WTC11 (cell line): ENCODE measurements around the gene TREML4. TPM values are rescaled to one million over a fixed set of nuclear protein-coding genes. Genes with fewer than 3 reads are reported as not detected.

ENCODE experiments used
- ATAC-seq: fragments of 200-7000 bp; cut with Tn5 transposase; 2 replicates; pipeline ENCODE4 v1.10.0; 2021; ENCODE audit warnings: mild to moderate bottlenecking, moderate library complexity
- CTCF ChIA-PET: fragments of 300-600 bp; sonication (Branson Sonifier 250); formaldehyde crosslinking; loops from one replicate; lab custom pipeline; 2021; ENCODE audit warnings: antibody characterized with exemption; lab: Charles Lee
- POLR2A ChIA-PET: fragments of 350-600 bp; sonication (Branson Sonifier 250); formaldehyde crosslinking; loops from one replicate; lab custom pipeline; 2021; ENCODE audit warnings: antibody characterized with exemption; lab: Charles Lee
- DNase-seq: peaks from one replicate; pipeline ENCODE4 v3.0.0; 2021; ENCODE audit warnings: low spot score
- H3K27ac Mint-ChIP-seq: 2 replicates; pipeline ENCODE4 v1.8.0; 2021; ENCODE audit warnings: mixed read lengths
- H3K27me3 Mint-ChIP-seq: 2 replicates; pipeline ENCODE4 v1.8.0; 2021; ENCODE audit warnings: low read depth, mild to moderate bottlenecking, moderate library complexity, mixed read lengths
- H3K36me3 Mint-ChIP-seq: 2 replicates; pipeline ENCODE4 v1.8.0; 2021; ENCODE audit warnings: mixed read lengths
- H3K4me1 Mint-ChIP-seq: 2 replicates; pipeline ENCODE4 v1.8.0; 2022; ENCODE audit warnings: mixed read lengths
- H3K4me3 Mint-ChIP-seq: 2 replicates; pipeline ENCODE4 v1.8.0; 2021; ENCODE audit warnings: mild to moderate bottlenecking, moderate library complexity, mixed read lengths
- H3K9me3 Mint-ChIP-seq: 2 replicates; pipeline ENCODE4 v1.8.0; 2021; ENCODE audit warnings: mixed read lengths
- CBFB ChIP-seq: sonication (generic); formaldehyde crosslinking; IDR thresholded peaks from 2 replicates; pipeline ENCODE4 v1.8.1; 2022; ENCODE audit warnings: mild to moderate bottlenecking, low read depth, missing genetic modification reagents
- CREM ChIP-seq: sonication (generic); formaldehyde crosslinking; IDR thresholded peaks from 2 replicates; pipeline ENCODE4 v1.8.1; 2022; ENCODE audit warnings: mild to moderate bottlenecking, missing genetic modification reagents, moderate library complexity
- EMX1 ChIP-seq: fragments of 250-450 bp; sonication (Bioruptor Pico); IDR thresholded peaks from 2 replicates; pipeline ENCODE4 v1.8.0; 2021; ENCODE audit warnings: mild to moderate bottlenecking
- ESRRA ChIP-seq: sonication (generic); formaldehyde crosslinking; IDR thresholded peaks from 2 replicates; pipeline ENCODE4 v1.8.1; 2022; ENCODE audit warnings: mild to moderate bottlenecking, missing genetic modification reagents, borderline replicate concordance
- GABPB1 ChIP-seq: sonication (generic); formaldehyde crosslinking; IDR thresholded peaks from 2 replicates; pipeline ENCODE4 v1.8.1; 2023; ENCODE audit warnings: mild to moderate bottlenecking, missing genetic modification reagents
- GRHL2 ChIP-seq: fragments of 250-450 bp; sonication (Bioruptor Pico); IDR thresholded peaks from 2 replicates; pipeline ENCODE4 v1.8.0; 2022; ENCODE audit warnings: mild to moderate bottlenecking, moderate library complexity; ENCODE audit not compliant: insufficient replicate concordance, severe bottlenecking
- KAT7 ChIP-seq: sonication (generic); formaldehyde crosslinking; IDR thresholded peaks from 2 replicates; pipeline ENCODE4 v1.8.1; 2023; ENCODE audit warnings: missing genetic modification reagents, mild to moderate bottlenecking, borderline replicate concordance
- NFATC4 ChIP-seq: fragments of 250-450 bp; sonication (Bioruptor Pico); IDR thresholded peaks from 2 replicates; pipeline ENCODE4 v1.9.0; 2021; ENCODE audit warnings: mild to moderate bottlenecking
- NR3C1 ChIP-seq: sonication (generic); formaldehyde crosslinking; conservative IDR thresholded peaks from 2 replicates; pipeline ENCODE4 v1.8.1; 2023; ENCODE audit warnings: low read depth, mild to moderate bottlenecking, missing genetic modification reagents
- RELA ChIP-seq: sonication (generic); formaldehyde crosslinking; IDR thresholded peaks from 2 replicates; pipeline ENCODE4 v1.8.1; 2022; ENCODE audit warnings: missing genetic modification reagents, mild to moderate bottlenecking, borderline replicate concordance
- SMAD3 ChIP-seq: sonication (generic); formaldehyde crosslinking; IDR thresholded peaks from 2 replicates; pipeline ENCODE4 v1.8.0; 2022; ENCODE audit warnings: missing genetic modification reagents, mild to moderate bottlenecking, borderline replicate concordance
- SMAD4 ChIP-seq: sonication (generic); formaldehyde crosslinking; IDR thresholded peaks from 2 replicates; pipeline ENCODE4 v1.8.0; 2022; ENCODE audit warnings: mild to moderate bottlenecking, missing genetic modification reagents
- TCF7 ChIP-seq: sonication (generic); formaldehyde crosslinking; IDR thresholded peaks from 2 replicates; pipeline ENCODE4 v1.8.0; 2022; ENCODE audit warnings: mild to moderate bottlenecking, low read depth, missing genetic modification reagents, moderate library complexity
- ZNF219 ChIP-seq: sonication (generic); formaldehyde crosslinking; IDR thresholded peaks from 2 replicates; pipeline ENCODE4 v1.8.0; 2023; ENCODE audit warnings: missing genetic modification reagents, mild to moderate bottlenecking, borderline replicate concordance
- ZNF232 ChIP-seq: sonication (generic); formaldehyde crosslinking; IDR thresholded peaks from 2 replicates; pipeline ENCODE4 v1.8.0; 2022; ENCODE audit warnings: mild to moderate bottlenecking, missing genetic modification reagents
- ZNF263 ChIP-seq: sonication (generic); formaldehyde crosslinking; IDR thresholded peaks from 2 replicates; pipeline ENCODE4 v1.8.1; 2022; ENCODE audit warnings: low read depth, mild to moderate bottlenecking, moderate library complexity, missing genetic modification reagents
- ZNF317 ChIP-seq: sonication (generic); formaldehyde crosslinking; IDR thresholded peaks from 2 replicates; pipeline ENCODE4 v1.8.1; 2023; ENCODE audit warnings: low read depth, mild to moderate bottlenecking, moderate library complexity, missing genetic modification reagents, borderline replicate concordance
- total RNA-seq: library from RNA; stranded (reverse); gene quantifications from 3 replicates; pipeline ENCODE4 v1.2.3, GENCODE V29; 2021
- TF ChIP-seq, protein P1 (sequence below): fragments of 250-450 bp; sonication (Bioruptor Pico); IDR thresholded peaks from 2 replicates; pipeline ENCODE4 v1.8.0; 2021; ENCODE audit warnings: mild to moderate bottlenecking
- TF ChIP-seq, protein P2 (sequence below): sonication (generic); formaldehyde crosslinking; IDR thresholded peaks from 2 replicates; pipeline ENCODE4 v1.8.1; 2023; ENCODE audit warnings: mild to moderate bottlenecking, missing genetic modification reagents, moderate library complexity
- TF ChIP-seq, protein P3 (sequence below): fragments of 250-450 bp; sonication (Bioruptor Pico); IDR thresholded peaks from 2 replicates; pipeline ENCODE4 v1.9.0; 2021; ENCODE audit warnings: mild to moderate bottlenecking
- TF ChIP-seq, protein P4 (sequence below): sonication (generic); formaldehyde crosslinking; IDR thresholded peaks from 2 replicates; pipeline ENCODE4 v1.8.1; 2022; ENCODE audit warnings: low read depth, mild to moderate bottlenecking, moderate library complexity, missing genetic modification reagents, borderline replicate concordance
- TF ChIP-seq, protein P5 (sequence below): fragments of 250-450 bp; sonication (Bioruptor Pico); conservative IDR thresholded peaks from 2 replicates; pipeline ENCODE4 v1.9.0; 2021; ENCODE audit warnings: mild to moderate bottlenecking
- TF ChIP-seq, protein P6 (sequence below): sonication (generic); formaldehyde crosslinking; IDR thresholded peaks from 2 replicates; pipeline ENCODE4 v1.8.1; 2023; ENCODE audit warnings: mild to moderate bottlenecking, missing genetic modification reagents, moderate library complexity
- TF ChIP-seq, protein P7 (sequence below): sonication (generic); formaldehyde crosslinking; IDR thresholded peaks from 2 replicates; pipeline ENCODE4 v1.8.1; 2023; ENCODE audit warnings: mild to moderate bottlenecking, missing genetic modification reagents
- TF ChIP-seq, protein P8 (sequence below): fragments of 200-600 bp; IDR thresholded peaks from 2 replicates; pipeline ENCODE4 v1.8.0; 2022; ENCODE audit warnings: antibody characterized with exemption

Gene TREML4
- total RNA-seq, 1 experiment from 2014 or later: not detected

DNA sequence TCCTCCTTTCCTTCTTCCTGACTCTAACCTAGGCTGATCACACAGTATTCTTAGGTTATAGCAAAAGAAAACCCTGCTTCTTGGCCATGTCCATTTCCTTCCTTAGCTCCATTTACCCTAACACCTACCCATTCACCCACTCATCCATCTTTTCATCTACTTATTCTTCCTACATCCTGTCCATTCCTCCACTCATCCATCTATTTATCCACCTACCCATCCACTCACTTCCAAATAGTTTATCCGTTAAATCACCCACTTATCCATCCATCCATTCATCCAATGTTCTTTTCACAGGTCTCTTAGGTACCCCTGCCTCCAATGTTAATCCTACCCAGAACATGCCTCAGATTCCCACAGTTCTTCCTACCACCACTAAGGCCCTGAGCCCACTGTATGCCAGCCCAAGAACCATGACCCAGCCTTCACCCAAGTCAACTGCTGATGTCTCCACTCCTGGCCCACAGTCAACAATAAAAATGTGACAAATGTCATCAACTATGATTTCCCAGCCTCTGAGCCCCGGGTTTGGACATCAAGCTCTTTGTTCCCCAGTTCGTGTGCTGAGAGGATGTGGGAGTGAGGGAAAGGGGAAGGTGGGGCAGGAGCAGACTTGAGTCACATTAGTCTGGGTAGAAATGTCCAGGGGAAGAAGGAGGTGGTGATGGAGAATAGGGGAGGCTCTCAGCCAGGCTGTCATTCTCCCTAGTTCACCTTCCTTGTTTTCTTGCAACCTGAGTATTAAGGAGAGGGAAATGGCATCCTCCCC lies 24.4 kb downstream of the TREML4 start:
- no peaks in the 10 kb centered on the region for H3K9me3 Mint-ChIP-seq
- TF ChIP-seq SMAD4 (CRISPR knock-in tag) (no peak), ESRRA (CRISPR knock-in tag) (no peak), KAT7 (CRISPR knock-in tag) (no peak), GABPB1 (CRISPR knock-in tag) (no peak), RELA (no peak), NR3C1 (CRISPR knock-in tag) (no peak), ZNF317 (CRISPR knock-in tag) (no peak), SMAD3 (CRISPR knock-in tag) (no peak), NFATC4 (no peak), GRHL2 (no peak), EMX1 (CRISPR knock-in tag) (no peak), TCF7 (no peak), ZNF232 (no peak), CBFB (no peak)
- TF ChIP-seq, protein P1, sequence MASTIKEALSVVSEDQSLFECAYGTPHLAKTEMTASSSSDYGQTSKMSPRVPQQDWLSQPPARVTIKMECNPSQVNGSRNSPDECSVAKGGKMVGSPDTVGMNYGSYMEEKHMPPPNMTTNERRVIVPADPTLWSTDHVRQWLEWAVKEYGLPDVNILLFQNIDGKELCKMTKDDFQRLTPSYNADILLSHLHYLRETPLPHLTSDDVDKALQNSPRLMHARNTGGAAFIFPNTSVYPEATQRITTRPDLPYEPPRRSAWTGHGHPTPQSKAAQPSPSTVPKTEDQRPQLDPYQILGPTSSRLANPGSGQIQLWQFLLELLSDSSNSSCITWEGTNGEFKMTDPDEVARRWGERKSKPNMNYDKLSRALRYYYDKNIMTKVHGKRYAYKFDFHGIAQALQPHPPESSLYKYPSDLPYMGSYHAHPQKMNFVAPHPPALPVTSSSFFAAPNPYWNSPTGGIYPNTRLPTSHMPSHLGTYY (CRISPR knock-in tag): no peak
- TF ChIP-seq, protein P2, sequence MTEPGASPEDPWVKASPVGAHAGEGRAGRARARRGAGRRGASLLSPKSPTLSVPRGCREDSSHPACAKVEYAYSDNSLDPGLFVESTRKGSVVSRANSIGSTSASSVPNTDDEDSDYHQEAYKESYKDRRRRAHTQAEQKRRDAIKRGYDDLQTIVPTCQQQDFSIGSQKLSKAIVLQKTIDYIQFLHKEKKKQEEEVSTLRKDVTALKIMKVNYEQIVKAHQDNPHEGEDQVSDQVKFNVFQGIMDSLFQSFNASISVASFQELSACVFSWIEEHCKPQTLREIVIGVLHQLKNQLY (CRISPR knock-in tag): no peak
- TF ChIP-seq, protein P3, sequence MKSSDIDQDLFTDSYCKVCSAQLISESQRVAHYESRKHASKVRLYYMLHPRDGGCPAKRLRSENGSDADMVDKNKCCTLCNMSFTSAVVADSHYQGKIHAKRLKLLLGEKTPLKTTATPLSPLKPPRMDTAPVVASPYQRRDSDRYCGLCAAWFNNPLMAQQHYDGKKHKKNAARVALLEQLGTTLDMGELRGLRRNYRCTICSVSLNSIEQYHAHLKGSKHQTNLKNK: no peak
- TF ChIP-seq, protein P4, sequence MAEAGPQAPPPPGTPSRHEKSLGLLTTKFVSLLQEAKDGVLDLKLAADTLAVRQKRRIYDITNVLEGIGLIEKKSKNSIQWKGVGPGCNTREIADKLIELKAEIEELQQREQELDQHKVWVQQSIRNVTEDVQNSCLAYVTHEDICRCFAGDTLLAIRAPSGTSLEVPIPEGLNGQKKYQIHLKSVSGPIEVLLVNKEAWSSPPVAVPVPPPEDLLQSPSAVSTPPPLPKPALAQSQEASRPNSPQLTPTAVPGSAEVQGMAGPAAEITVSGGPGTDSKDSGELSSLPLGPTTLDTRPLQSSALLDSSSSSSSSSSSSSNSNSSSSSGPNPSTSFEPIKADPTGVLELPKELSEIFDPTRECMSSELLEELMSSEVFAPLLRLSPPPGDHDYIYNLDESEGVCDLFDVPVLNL (CRISPR knock-in tag): no peak
- TF ChIP-seq, protein P5, sequence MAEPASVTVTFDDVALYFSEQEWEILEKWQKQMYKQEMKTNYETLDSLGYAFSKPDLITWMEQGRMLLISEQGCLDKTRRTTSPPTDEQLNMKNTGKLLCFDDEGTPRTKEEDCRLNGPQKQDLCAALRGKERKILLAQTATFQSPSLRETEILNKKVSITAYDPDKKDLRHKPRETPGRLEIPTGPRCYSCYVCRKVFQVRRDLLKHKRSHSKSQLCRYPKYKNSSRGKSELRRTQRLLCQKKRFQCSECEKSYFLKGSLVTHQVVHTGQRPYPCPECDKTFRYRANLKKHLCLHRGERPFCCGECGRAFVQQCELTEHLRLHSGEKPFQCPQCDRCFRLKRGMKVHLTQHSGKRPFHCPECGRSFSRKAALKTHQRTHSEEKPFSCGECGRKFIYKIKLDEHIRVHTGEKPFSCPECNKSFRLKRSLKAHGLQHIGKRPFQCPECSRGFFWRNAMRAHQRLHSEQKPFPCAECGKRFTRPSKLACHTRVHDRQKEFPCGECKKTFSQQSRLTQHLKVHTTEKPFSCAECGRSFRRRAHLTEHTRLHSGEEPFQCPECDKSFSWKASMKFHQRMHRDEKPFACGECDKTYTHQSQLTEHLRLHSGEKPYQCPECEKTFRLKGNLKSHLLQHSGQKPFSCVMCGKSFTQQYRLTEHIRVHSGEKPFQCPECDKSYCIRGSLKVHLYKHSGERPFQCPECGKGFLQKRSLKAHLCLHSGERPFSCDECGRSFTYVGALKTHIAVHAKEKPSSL (CRISPR knock-in tag): no peak
- TF ChIP-seq, all 79 proteins: peak for 0
- Mint-ChIP-seq H3K27me3 (peaks cover 5% of the 10 kb centered on the region), H3K36me3 (no peaks in the 10 kb centered on the region), H3K27ac (no peak overlapping the region), H3K4me3 (no peak overlapping the region), H3K4me1 (no peaks in the 10 kb centered on the region)
- POLR2A ChIA-PET: no interaction called here
- no peak for ATAC-seq
- CTCF ChIA-PET: interaction anchor here (2.1 kb wide), 1 partner anchor 61 kb away, joined by 4 read pairs; no protein-coding TSS in a partner anchor
- no peak for DNase-seq

DNA sequence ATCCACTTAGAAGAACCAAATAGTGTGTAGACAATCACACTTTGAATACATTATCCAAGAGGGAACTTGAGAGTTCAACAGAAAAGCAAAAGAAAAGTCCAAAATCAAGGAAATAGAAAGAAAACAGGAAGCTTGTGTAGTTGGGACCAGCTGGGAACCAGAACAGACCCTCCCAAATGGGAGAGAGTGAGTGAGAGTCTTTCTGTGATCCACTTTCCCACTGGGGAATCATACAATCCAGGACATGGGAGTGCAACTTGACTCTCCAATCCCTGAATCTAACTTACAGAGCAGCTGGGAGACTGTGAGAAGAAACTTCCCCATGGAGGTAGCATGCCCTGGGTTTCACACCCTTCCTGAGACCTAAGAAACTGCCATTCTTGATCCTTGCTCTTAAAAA lies 27.0 kb downstream of the TREML4 start:
- DNase-seq: no peak
- H3K27me3 Mint-ChIP-seq: peaks cover 10% of the 10 kb centered on the region
- no peaks in the 10 kb centered on the region for H3K4me1 Mint-ChIP-seq
- H3K27ac Mint-ChIP-seq: no peak overlapping the region
- peaks cover 17% of the 10 kb centered on the region for H3K9me3 Mint-ChIP-seq
- POLR2A ChIA-PET: no interaction called here
- H3K4me3 Mint-ChIP-seq: no peak overlapping the region
- CTCF ChIA-PET: no interaction called here
- H3K36me3 Mint-ChIP-seq: no peaks in the 10 kb centered on the region
- no peak for ATAC-seq
- no peak for TF ChIP-seq ZNF263 (CRISPR knock-in tag)
- TF ChIP-seq, protein P6, sequence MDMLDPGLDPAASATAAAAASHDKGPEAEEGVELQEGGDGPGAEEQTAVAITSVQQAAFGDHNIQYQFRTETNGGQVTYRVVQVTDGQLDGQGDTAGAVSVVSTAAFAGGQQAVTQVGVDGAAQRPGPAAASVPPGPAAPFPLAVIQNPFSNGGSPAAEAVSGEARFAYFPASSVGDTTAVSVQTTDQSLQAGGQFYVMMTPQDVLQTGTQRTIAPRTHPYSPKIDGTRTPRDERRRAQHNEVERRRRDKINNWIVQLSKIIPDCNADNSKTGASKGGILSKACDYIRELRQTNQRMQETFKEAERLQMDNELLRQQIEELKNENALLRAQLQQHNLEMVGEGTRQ (CRISPR knock-in tag): no peak
- no peak for TF ChIP-seq ZNF219 (CRISPR knock-in tag)
- TF ChIP-seq, protein P7, sequence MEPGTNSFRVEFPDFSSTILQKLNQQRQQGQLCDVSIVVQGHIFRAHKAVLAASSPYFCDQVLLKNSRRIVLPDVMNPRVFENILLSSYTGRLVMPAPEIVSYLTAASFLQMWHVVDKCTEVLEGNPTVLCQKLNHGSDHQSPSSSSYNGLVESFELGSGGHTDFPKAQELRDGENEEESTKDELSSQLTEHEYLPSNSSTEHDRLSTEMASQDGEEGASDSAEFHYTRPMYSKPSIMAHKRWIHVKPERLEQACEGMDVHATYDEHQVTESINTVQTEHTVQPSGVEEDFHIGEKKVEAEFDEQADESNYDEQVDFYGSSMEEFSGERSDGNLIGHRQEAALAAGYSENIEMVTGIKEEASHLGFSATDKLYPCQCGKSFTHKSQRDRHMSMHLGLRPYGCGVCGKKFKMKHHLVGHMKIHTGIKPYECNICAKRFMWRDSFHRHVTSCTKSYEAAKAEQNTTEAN (CRISPR knock-in tag): no peak
- TF ChIP-seq, protein P8, sequence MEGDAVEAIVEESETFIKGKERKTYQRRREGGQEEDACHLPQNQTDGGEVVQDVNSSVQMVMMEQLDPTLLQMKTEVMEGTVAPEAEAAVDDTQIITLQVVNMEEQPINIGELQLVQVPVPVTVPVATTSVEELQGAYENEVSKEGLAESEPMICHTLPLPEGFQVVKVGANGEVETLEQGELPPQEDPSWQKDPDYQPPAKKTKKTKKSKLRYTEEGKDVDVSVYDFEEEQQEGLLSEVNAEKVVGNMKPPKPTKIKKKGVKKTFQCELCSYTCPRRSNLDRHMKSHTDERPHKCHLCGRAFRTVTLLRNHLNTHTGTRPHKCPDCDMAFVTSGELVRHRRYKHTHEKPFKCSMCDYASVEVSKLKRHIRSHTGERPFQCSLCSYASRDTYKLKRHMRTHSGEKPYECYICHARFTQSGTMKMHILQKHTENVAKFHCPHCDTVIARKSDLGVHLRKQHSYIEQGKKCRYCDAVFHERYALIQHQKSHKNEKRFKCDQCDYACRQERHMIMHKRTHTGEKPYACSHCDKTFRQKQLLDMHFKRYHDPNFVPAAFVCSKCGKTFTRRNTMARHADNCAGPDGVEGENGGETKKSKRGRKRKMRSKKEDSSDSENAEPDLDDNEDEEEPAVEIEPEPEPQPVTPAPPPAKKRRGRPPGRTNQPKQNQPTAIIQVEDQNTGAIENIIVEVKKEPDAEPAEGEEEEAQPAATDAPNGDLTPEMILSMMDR: no peak
- no peak for TF ChIP-seq CREM
